SK-N-SH treated with all-trans-retinoic acid at 6 μM for 48 hours (cell line): Measurements from ENCODE around the gene KMT2A.

Source experiments
- ATAC-seq: fragments of 200-7000 bp; cut with Tn5 transposase; 3 replicates; pipeline ENCODE4 v1.9.1; 2020; ENCODE audit warnings: mild to moderate bottlenecking, moderate library complexity
- ARNTL ChIP-seq: fragments of 450-650 bp; formaldehyde crosslinking; IDR thresholded peaks from 2 replicates; pipeline ENCODE4 v1.5.0; 2020; ENCODE audit warnings: low read depth, mild to moderate bottlenecking, moderate library complexity, borderline replicate concordance
- BACH2 ChIP-seq: fragments of 250-450 bp; sonication (Bioruptor Pico); IDR thresholded peaks from 2 replicates; pipeline ENCODE4 v1.9.0; 2021; ENCODE audit warnings: mild to moderate bottlenecking, borderline replicate concordance
- CREB5 ChIP-seq: fragments of 250-450 bp; sonication (Bioruptor Pico); IDR thresholded peaks from 2 replicates; pipeline ENCODE4 v1.5.1; 2020; ENCODE audit warnings: low read depth, mild to moderate bottlenecking, moderate library complexity
- CSDC2 ChIP-seq: fragments of 250-450 bp; sonication (Bioruptor Pico); IDR thresholded peaks from 2 replicates; pipeline ENCODE4 v1.5.0; 2020; ENCODE audit warnings: mild to moderate bottlenecking, moderate library complexity
- ESRRG ChIP-seq: fragments of 250-450 bp; sonication (Bioruptor Pico); IDR thresholded peaks from 2 replicates; pipeline ENCODE4 v1.6.1; 2021; ENCODE audit warnings: mild to moderate bottlenecking
- ISL1 ChIP-seq: fragments of 250-450 bp; sonication (Bioruptor Pico); IDR thresholded peaks from 2 replicates; pipeline ENCODE4 v2.1.2; 2022; ENCODE audit warnings: mild to moderate bottlenecking, moderate library complexity
- OSR1 ChIP-seq: fragments of 250-450 bp; sonication (Bioruptor Pico); IDR thresholded peaks from 2 replicates; pipeline ENCODE4 v1.8.0; 2022; ENCODE audit warnings: moderate library complexity, mild to moderate bottlenecking, inconsistent platforms
- PATZ1 ChIP-seq: fragments of 250-450 bp; sonication (Bioruptor Pico); IDR thresholded peaks from 2 replicates; pipeline ENCODE4 v1.8.0; 2020; ENCODE audit warnings: mild to moderate bottlenecking, moderate library complexity, borderline replicate concordance
- PPARA ChIP-seq: fragments of 250-450 bp; sonication (Bioruptor Pico); IDR thresholded peaks from 2 replicates; pipeline ENCODE4 v1.5.0; 2020; ENCODE audit warnings: mild to moderate bottlenecking, borderline replicate concordance
- RARB ChIP-seq: fragments of 250-450 bp; sonication (Bioruptor Pico); IDR thresholded peaks from 2 replicates; pipeline ENCODE4 v1.8.0; 2021; ENCODE audit warnings: mild to moderate bottlenecking, moderate library complexity
- SNAI2 ChIP-seq: fragments of 250-450 bp; sonication (Bioruptor Pico); IDR thresholded peaks from 2 replicates; pipeline ENCODE4 v1.5.0; 2020; ENCODE audit warnings: mild to moderate bottlenecking, moderate library complexity
- TCF4 ChIP-seq: fragments of 250-450 bp; sonication (Bioruptor Pico); IDR thresholded peaks from 2 replicates; pipeline ENCODE4 v1.8.0; 2021; ENCODE audit warnings: mild to moderate bottlenecking, moderate library complexity, borderline replicate concordance
- TOX ChIP-seq: fragments of 250-450 bp; sonication (Bioruptor Pico); IDR thresholded peaks from 2 replicates; pipeline ENCODE4 v1.8.0; 2021; ENCODE audit warnings: mild to moderate bottlenecking, moderate library complexity, borderline replicate concordance
- ZC3H10 ChIP-seq: fragments of 250-450 bp; sonication (Bioruptor Pico); IDR thresholded peaks from 2 replicates; pipeline ENCODE4 v1.5.1; 2021; ENCODE audit warnings: mild to moderate bottlenecking, moderate library complexity
- ZFP3 ChIP-seq: fragments of 250-450 bp; sonication (Bioruptor Pico); IDR thresholded peaks from 2 replicates; pipeline ENCODE4 v1.5.0; 2020; ENCODE audit warnings: mild to moderate bottlenecking, moderate library complexity
- ZFP30 ChIP-seq: fragments of 450-650 bp; formaldehyde crosslinking; IDR thresholded peaks from 2 replicates; pipeline ENCODE4 v1.5.0; 2022; ENCODE audit warnings: mild to moderate bottlenecking, moderate library complexity
- ZNF565 ChIP-seq: fragments of 450-650 bp; formaldehyde crosslinking; conservative IDR thresholded peaks from 2 replicates; pipeline ENCODE4 v1.5.0; 2020; ENCODE audit warnings: low read depth, mild to moderate bottlenecking, moderate library complexity
- ZNF70 ChIP-seq: fragments of 450-650 bp; formaldehyde crosslinking; IDR thresholded peaks from 2 replicates; pipeline ENCODE4 v1.5.0; 2020; ENCODE audit warnings: mild to moderate bottlenecking, moderate library complexity
- ZNF8 ChIP-seq: fragments of 450-650 bp; formaldehyde crosslinking; IDR thresholded peaks from 2 replicates; pipeline ENCODE4 v1.5.0; 2020; ENCODE audit warnings: mild to moderate bottlenecking, moderate library complexity
- TF ChIP-seq, protein P1 (sequence below): fragments of 250-450 bp; sonication (Bioruptor Pico); IDR thresholded peaks from 2 replicates; pipeline ENCODE4 v1.5.1; 2021; ENCODE audit warnings: mild to moderate bottlenecking, moderate library complexity
- TF ChIP-seq, protein P2 (sequence below): fragments of 250-450 bp; sonication (Bioruptor Pico); IDR thresholded peaks from 2 replicates; pipeline ENCODE4 v1.8.0; 2021; ENCODE audit warnings: low read depth, mild to moderate bottlenecking, moderate library complexity, borderline replicate concordance

Gene KMT2A

DNA sequence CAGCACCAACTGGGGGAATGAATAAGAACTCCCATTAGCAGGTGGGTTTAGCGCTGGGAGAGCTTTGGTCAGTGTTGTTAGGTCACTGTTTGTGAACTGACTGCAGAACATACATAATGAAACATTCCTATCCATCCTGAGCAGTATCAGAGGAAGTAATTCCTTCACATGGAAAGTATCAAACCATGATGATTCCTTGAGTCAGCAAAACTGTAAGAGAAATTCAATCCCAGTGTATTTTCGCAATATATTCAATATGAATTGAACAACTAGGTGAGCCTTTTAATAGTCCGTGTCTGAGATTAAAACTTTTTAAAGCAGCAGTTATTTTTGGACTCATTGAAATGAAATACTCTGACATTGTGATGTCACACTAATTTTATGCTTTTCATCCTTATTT is 48.1 kb downstream of the KMT2A start:
- TF ChIP-seq ZFP30 (no peak), ZNF8 (CRISPR knock-in tag) (no peak), ESRRG (CRISPR knock-in tag) (no peak), PPARA (CRISPR knock-in tag) (no peak), PATZ1 (CRISPR knock-in tag) (no peak), CSDC2 (CRISPR knock-in tag) (no peak), ZNF70 (CRISPR knock-in tag) (no peak), ZC3H10 (CRISPR knock-in tag) (no peak), ZFP3 (CRISPR knock-in tag) (no peak), BACH2 (CRISPR knock-in tag) (no peak), ZNF565 (CRISPR knock-in tag) (no peak), OSR1 (CRISPR knock-in tag) (no peak), TOX (CRISPR knock-in tag) (no peak)
- TF ChIP-seq, protein P1, sequence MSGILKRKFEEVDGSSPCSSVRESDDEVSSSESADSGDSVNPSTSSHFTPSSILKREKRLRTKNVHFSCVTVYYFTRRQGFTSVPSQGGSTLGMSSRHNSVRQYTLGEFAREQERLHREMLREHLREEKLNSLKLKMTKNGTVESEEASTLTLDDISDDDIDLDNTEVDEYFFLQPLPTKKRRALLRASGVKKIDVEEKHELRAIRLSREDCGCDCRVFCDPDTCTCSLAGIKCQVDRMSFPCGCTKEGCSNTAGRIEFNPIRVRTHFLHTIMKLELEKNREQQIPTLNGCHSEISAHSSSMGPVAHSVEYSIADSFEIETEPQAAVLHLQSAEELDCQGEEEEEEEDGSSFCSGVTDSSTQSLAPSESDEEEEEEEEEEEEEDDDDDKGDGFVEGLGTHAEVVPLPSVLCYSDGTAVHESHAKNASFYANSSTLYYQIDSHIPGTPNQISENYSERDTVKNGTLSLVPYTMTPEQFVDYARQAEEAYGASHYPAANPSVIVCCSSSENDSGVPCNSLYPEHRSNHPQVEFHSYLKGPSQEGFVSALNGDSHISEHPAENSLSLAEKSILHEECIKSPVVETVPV (CRISPR knock-in tag): no peak
- ATAC-seq: no peak

DNA sequence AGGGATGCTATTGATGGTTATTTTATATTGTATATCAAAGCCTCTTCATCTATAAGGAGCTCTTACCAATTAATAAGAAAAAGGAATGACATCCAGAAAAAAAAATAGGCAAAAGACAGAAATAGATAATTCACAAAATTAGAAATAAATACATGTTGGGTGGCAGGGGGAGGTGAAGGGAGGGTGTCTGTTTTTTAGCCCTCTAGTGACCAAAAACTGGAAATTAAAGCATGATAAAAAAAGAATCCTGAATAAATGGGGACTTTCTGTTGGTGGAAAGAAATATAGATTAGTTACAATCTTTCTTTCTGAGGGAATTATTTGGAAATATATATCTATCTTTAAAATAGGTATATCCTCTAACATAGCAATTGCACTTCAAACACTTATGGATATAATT is 49.0 kb downstream of the KMT2A start:
- ATAC-seq: no peak
- TF ChIP-seq ARNTL (CRISPR knock-in tag) (no peak), ZFP30 (no peak), ZNF70 (CRISPR knock-in tag) (no peak), TOX (CRISPR knock-in tag) (no peak), ZNF565 (CRISPR knock-in tag) (no peak), PPARA (CRISPR knock-in tag) (no peak), PATZ1 (CRISPR knock-in tag) (no peak), ESRRG (CRISPR knock-in tag) (no peak), SNAI2 (no peak)
- TF ChIP-seq, protein P2, sequence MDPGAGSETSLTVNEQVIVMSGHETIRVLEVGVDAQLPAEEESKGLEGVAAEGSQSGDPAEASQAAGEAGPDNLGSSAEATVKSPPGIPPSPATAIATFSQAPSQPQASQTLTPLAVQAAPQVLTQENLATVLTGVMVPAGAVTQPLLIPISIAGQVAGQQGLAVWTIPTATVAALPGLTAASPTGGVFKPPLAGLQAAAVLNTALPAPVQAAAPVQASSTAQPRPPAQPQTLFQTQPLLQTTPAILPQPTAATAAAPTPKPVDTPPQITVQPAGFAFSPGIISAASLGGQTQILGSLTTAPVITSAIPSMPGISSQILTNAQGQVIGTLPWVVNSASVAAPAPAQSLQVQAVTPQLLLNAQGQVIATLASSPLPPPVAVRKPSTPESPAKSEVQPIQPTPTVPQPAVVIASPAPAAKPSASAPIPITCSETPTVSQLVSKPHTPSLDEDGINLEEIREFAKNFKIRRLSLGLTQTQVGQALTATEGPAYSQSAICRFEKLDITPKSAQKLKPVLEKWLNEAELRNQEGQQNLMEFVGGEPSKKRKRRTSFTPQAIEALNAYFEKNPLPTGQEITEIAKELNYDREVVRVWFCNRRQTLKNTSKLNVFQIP (CRISPR knock-in tag): no peak
- TF ChIP-seq, protein P1 (CRISPR knock-in tag): no peak
- TF ChIP-seq, all 23 proteins: peak for 0

DNA sequence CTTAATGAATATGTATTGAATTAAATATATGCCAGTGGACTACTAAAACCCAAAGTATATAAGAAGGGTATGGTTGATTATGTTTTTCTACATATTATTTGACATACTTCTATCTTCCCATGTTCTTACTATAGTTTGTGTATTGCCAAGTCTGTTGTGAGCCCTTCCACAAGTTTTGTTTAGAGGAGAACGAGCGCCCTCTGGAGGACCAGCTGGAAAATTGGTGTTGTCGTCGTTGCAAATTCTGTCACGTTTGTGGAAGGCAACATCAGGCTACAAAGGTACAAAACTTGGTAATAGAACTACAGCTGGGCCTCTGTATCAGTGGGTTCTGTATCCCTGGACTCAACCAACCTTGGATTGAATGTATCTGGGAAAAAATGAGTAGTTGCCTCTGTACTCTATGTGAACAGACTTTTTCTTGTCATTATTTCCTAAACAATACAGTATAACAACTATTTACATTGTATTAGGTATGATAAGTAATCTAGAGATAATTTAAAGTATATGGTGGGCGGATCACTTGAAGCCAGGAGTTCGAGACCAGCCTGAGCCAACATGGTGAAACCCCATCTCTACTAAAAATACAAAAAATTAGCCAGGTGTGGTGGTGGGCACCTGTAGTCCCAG is 52.3 kb downstream of the KMT2A start:
- peak; percentile 80 for ATAC-seq
- TF ChIP-seq ZNF565 (CRISPR knock-in tag) (no peak), PATZ1 (CRISPR knock-in tag) (no peak), ZFP30 (no peak), PPARA (CRISPR knock-in tag) (no peak), ZC3H10 (CRISPR knock-in tag) (no peak), RARB (CRISPR knock-in tag) (no peak), TCF4 (no peak), TOX (CRISPR knock-in tag) (no peak), OSR1 (CRISPR knock-in tag) (no peak), ISL1 (CRISPR knock-in tag) (no peak), ARNTL (CRISPR knock-in tag) (no peak), CREB5 (CRISPR knock-in tag) (no peak), SNAI2 (no peak), ZFP3 (CRISPR knock-in tag) (no peak)
